HEK293 (cell line): ENCODE data around the gene USP13.

ENCODE experiments used
- CTCF ChIA-PET: fragments of 350-600 bp; formaldehyde crosslinking; extraction: SDS; loops from one replicate; lab custom pipeline; 2021; ENCODE audit warnings: antibody characterized with exemption; lab: Yijun Ruan, JAX
- POLR2A ChIA-PET: fragments of 300-600 bp; formaldehyde crosslinking; extraction: SDS; loops from one replicate; lab custom pipeline; 2020; ENCODE audit warnings: antibody characterized with exemption, inconsistent platforms; lab: Yijun Ruan, JAX
- H3K27ac ChIP-seq: fragments of 200-500 bp; sonication (Bioruptor generic); 2 replicates; pipeline ENCODE4 v1.5.1; 2014; ENCODE audit warnings: low read depth, low read length, control low read depth, inconsistent platforms; ENCODE audit errors: extremely low read depth
- H3K36me3 ChIP-seq, 2 experiments: fragments of 200-500 bp in 1 of 2; sonication (Bioruptor generic) in 1 of 2; 1 replicate in 1 of 2; 2 replicates in 1 of 2; pipeline ENCODE4 v1.5.1; 2014 to 2017; ENCODE audit warnings: inconsistent platforms in 2 of 2, low read length in 2 of 2; ENCODE audit not compliant: control insufficient read depth in 2 of 2, insufficient read depth in 1 of 2
- H3K4me1 ChIP-seq: fragments of 200-500 bp; sonication (Bioruptor generic); 2 replicates; pipeline ENCODE4 v1.5.1; 2014; ENCODE audit warnings: mild to moderate bottlenecking, low read length, inconsistent platforms; ENCODE audit not compliant: control insufficient read depth, insufficient read depth
- H3K4me3 ChIP-seq: 2 replicates; pipeline ENCODE4 v1.5.1; 2011; ENCODE audit warnings: low read depth, mild to moderate bottlenecking, control low read depth, low read length, moderate library complexity
- H3K9me3 ChIP-seq: fragments of 200-500 bp; sonication (Bioruptor generic); 2 replicates; pipeline ENCODE4 v1.5.1; 2014; ENCODE audit warnings: low read depth, low read length, inconsistent platforms; ENCODE audit not compliant: control insufficient read depth, insufficient read depth
- EGR2 ChIP-seq: fragments of 450-650 bp; formaldehyde crosslinking; IDR thresholded peaks from 2 replicates; pipeline ENCODE4 v1.5.1; 2016; ENCODE audit warnings: low read depth, missing biosample characterization, missing genetic modification characterization
- FEZF1 ChIP-seq: fragments of 450-650 bp; formaldehyde crosslinking; IDR thresholded peaks from 2 replicates; pipeline ENCODE4 v1.5.1; 2016; ENCODE audit warnings: missing biosample characterization, missing genetic modification characterization
- GLI2 ChIP-seq: fragments of 450-650 bp; formaldehyde crosslinking; IDR thresholded peaks from 2 replicates; pipeline ENCODE4; 2017; ENCODE audit warnings: missing biosample characterization, missing genetic modification characterization, low read depth, borderline replicate concordance
- KLF16 ChIP-seq: fragments of 450-650 bp; formaldehyde crosslinking; IDR thresholded peaks from 2 replicates; pipeline ENCODE4 v1.5.1; 2017; ENCODE audit warnings: missing biosample characterization, missing genetic modification characterization
- PRDM1 ChIP-seq: fragments of 450-650 bp; formaldehyde crosslinking; IDR thresholded peaks from 2 replicates; pipeline ENCODE4; 2016; ENCODE audit warnings: missing biosample characterization, missing genetic modification characterization
- ZBTB1 ChIP-seq: fragments of 450-650 bp; formaldehyde crosslinking; IDR thresholded peaks from 2 replicates; pipeline ENCODE4 v1.5.1; 2016; ENCODE audit warnings: missing biosample characterization, missing genetic modification characterization
- ZBTB7A ChIP-seq: fragments of 450-650 bp; formaldehyde crosslinking; IDR thresholded peaks from 2 replicates; pipeline ENCODE4 v1.5.1; 2016; ENCODE audit warnings: low read depth, missing biosample characterization, missing genetic modification characterization
- ZNF138 ChIP-seq: fragments of 450-650 bp; formaldehyde crosslinking; IDR thresholded peaks from 2 replicates; pipeline ENCODE4 v1.5.1; 2016; ENCODE audit warnings: missing biosample characterization, missing genetic modification characterization, borderline replicate concordance
- ZNF140 ChIP-seq: fragments of 450-650 bp; formaldehyde crosslinking; IDR thresholded peaks from 2 replicates; pipeline ENCODE4 v1.5.1; 2016; ENCODE audit warnings: missing biosample characterization, missing genetic modification characterization
- ZNF157 ChIP-seq: fragments of 450-650 bp; formaldehyde crosslinking; IDR thresholded peaks from 2 replicates; pipeline ENCODE4 v1.5.1; 2016; ENCODE audit warnings: missing biosample characterization, missing genetic modification characterization
- ZNF175 ChIP-seq: fragments of 450-650 bp; formaldehyde crosslinking; IDR thresholded peaks from 2 replicates; pipeline ENCODE4 v1.5.1; 2016; ENCODE audit warnings: missing biosample characterization, missing genetic modification characterization
- ZNF239 ChIP-seq: fragments of 450-650 bp; formaldehyde crosslinking; IDR thresholded peaks from 2 replicates; pipeline ENCODE4 v1.5.1; 2016; ENCODE audit warnings: missing biosample characterization, missing genetic modification characterization
- ZNF266 ChIP-seq: fragments of 450-650 bp; formaldehyde crosslinking; IDR thresholded peaks from 2 replicates; pipeline ENCODE4 v1.5.1; 2016; ENCODE audit warnings: missing biosample characterization, missing genetic modification characterization, low read depth
- ZNF404 ChIP-seq: fragments of 450-650 bp; formaldehyde crosslinking; IDR thresholded peaks from 2 replicates; pipeline ENCODE4 v1.5.1; 2017; ENCODE audit warnings: missing biosample characterization, missing genetic modification characterization
- ZNF48 ChIP-seq: fragments of 450-650 bp; formaldehyde crosslinking; IDR thresholded peaks from 2 replicates; pipeline ENCODE4 v1.5.1; 2016; ENCODE audit warnings: missing biosample characterization, missing genetic modification characterization
- ZNF548 ChIP-seq: fragments of 450-650 bp; formaldehyde crosslinking; IDR thresholded peaks from 2 replicates; pipeline ENCODE4 v1.5.1; 2016; ENCODE audit warnings: missing biosample characterization, missing genetic modification characterization
- ZNF558 ChIP-seq: fragments of 450-650 bp; formaldehyde crosslinking; IDR thresholded peaks from 2 replicates; pipeline ENCODE4 v1.5.1; 2016; ENCODE audit warnings: missing biosample characterization, missing genetic modification characterization
- ZNF610 ChIP-seq: fragments of 450-650 bp; formaldehyde crosslinking; IDR thresholded peaks from 2 replicates; pipeline ENCODE4 v1.5.1; 2016; ENCODE audit warnings: missing biosample characterization, missing genetic modification characterization, borderline replicate concordance
- ZNF624 ChIP-seq: fragments of 450-650 bp; formaldehyde crosslinking; IDR thresholded peaks from 2 replicates; pipeline ENCODE4 v1.5.1; 2017; ENCODE audit warnings: missing biosample characterization, missing genetic modification characterization
- ZNF626 ChIP-seq: fragments of 450-650 bp; sonication (Bioruptor Pico); formaldehyde crosslinking; IDR thresholded peaks from 2 replicates; pipeline ENCODE4 v1.5.1; 2018; ENCODE audit warnings: missing biosample characterization, missing genetic modification characterization, inconsistent platforms
- ZNF830 ChIP-seq: fragments of 450-650 bp; IDR thresholded peaks from 2 replicates; pipeline ENCODE4 v1.5.0; 2018; ENCODE audit warnings: missing biosample characterization, missing genetic modification characterization, low read depth, mild to moderate bottlenecking, moderate library complexity
- ZSCAN16 ChIP-seq: fragments of 450-650 bp; formaldehyde crosslinking; IDR thresholded peaks from 2 replicates; pipeline ENCODE4 v1.5.1; 2016; ENCODE audit warnings: missing biosample characterization, missing genetic modification characterization
- TF ChIP-seq, protein P1 (sequence below): fragments of 450-650 bp; formaldehyde crosslinking; IDR thresholded peaks from 2 replicates; pipeline ENCODE4 v1.5.1; 2016; ENCODE audit warnings: missing biosample characterization, missing genetic modification characterization
- TF ChIP-seq, protein P2 (sequence below): fragments of 450-650 bp; formaldehyde crosslinking; IDR thresholded peaks from 2 replicates; pipeline ENCODE4; 2016; ENCODE audit warnings: missing biosample characterization, missing genetic modification characterization
- TF ChIP-seq, protein P3 (sequence below): fragments of 450-650 bp; formaldehyde crosslinking; IDR thresholded peaks from 2 replicates; pipeline ENCODE4 v1.5.1; 2016; ENCODE audit warnings: missing biosample characterization, missing genetic modification characterization
- TF ChIP-seq, protein P4 (sequence below): fragments of 450-650 bp; formaldehyde crosslinking; IDR thresholded peaks from 2 replicates; pipeline ENCODE4 v1.5.1; 2016; ENCODE audit warnings: missing biosample characterization, missing genetic modification characterization
- TF ChIP-seq, protein P5 (sequence below): fragments of 450-650 bp; formaldehyde crosslinking; conservative IDR thresholded peaks from 2 replicates; pipeline ENCODE4 v1.5.1; 2016; ENCODE audit warnings: low read depth, missing biosample characterization, missing genetic modification characterization

Gene USP13

DNA sequence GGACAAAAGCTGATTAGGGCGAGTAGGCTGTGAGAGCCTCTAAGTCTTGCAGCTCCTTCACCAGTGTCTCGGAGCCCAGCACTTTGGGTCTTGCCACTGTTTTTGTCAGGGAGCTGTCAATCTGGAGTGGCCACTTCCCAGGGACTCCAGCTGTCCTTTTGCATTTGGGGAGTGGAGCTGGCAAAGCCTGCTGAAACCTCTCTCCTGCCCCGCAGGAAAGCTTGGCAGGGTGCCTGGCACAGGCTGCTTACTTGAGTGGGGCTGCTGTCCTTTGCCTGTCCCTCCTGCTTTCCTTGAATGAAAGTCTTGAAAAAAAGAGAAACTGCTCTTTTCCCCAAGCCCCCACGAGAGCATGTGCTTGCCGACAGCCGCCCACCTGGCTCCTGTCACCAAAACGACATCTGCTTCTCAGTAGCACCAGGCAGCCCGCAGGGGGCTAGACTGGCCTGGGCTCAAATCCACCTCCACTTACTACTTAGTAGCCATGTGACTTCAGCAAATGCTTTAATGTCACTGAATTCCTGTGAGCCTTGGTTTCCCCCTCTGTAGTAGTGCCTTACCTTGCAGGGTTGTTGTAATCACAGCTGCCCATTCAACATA lies 13.7 kb downstream of the USP13 start (continued):
- TF ChIP-seq, protein P1, sequence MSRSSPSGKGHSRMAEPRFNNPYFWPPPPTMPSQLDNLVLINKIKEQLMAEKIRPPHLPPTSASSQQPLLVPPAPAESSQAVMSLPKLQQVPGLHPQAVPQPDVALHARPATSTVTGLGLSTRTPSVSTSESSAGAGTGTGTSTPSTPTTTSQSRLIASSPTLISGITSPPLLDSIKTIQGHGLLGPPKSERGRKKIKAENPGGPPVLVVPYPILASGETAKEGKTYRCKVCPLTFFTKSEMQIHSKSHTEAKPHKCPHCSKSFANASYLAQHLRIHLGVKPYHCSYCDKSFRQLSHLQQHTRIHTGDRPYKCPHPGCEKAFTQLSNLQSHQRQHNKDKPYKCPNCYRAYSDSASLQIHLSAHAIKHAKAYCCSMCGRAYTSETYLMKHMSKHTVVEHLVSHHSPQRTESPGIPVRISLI (tag by site-specific recombination), result no peak
- TF ChIP-seq, protein P2, sequence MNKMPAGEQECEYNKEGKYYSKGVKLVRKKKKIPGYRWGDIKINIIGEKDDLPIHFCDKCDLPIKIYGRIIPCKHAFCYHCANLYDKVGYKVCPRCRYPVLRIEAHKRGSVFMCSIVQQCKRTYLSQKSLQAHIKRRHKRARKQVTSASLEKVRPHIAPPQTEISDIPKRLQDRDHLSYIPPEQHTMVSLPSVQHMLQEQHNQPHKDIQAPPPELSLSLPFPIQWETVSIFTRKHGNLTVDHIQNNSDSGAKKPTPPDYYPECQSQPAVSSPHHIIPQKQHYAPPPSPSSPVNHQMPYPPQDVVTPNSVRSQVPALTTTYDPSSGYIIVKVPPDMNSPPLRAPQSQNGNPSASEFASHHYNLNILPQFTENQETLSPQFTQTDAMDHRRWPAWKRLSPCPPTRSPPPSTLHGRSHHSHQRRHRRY (tag by site-specific recombination), result no peak
- TF ChIP-seq EGR2 (tag by site-specific recombination), result 0 out of 2 replicates have a peak, but pooled peaks have one; percentile 5
- TF ChIP-seq ZNF404 (tag by site-specific recombination), result no peak
- TF ChIP-seq, protein P3, sequence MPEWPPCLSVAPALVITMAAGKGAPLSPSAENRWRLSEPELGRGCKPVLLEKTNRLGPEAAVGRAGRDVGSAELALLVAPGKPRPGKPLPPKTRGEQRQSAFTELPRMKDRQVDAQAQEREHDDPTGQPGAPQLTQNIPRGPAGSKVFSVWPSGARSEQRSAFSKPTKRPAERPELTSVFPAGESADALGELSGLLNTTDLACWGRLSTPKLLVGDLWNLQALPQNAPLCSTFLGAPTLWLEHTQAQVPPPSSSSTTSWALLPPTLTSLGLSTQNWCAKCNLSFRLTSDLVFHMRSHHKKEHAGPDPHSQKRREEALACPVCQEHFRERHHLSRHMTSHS (tag by site-specific recombination), result no peak
- no peak for TF ChIP-seq ZBTB1
- no peak for TF ChIP-seq ZNF626
- TF ChIP-seq PRDM1 (tag by site-specific recombination), result peak; percentile 48; the same call in 1 of the 2 replicates
- TF ChIP-seq ZNF624, result no peak
- TF ChIP-seq ZNF830 (tag by site-specific recombination), result no peak
- TF ChIP-seq, protein P4, sequence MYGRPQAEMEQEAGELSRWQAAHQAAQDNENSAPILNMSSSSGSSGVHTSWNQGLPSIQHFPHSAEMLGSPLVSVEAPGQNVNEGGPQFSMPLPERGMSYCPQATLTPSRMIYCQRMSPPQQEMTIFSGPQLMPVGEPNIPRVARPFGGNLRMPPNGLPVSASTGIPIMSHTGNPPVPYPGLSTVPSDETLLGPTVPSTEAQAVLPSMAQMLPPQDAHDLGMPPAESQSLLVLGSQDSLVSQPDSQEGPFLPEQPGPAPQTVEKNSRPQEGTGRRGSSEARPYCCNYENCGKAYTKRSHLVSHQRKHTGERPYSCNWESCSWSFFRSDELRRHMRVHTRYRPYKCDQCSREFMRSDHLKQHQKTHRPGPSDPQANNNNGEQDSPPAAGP (tag by site-specific recombination), result no peak
- no peak for TF ChIP-seq ZSCAN16
- no peak for TF ChIP-seq GLI2 (tag by site-specific recombination)
- TF ChIP-seq, protein P5, sequence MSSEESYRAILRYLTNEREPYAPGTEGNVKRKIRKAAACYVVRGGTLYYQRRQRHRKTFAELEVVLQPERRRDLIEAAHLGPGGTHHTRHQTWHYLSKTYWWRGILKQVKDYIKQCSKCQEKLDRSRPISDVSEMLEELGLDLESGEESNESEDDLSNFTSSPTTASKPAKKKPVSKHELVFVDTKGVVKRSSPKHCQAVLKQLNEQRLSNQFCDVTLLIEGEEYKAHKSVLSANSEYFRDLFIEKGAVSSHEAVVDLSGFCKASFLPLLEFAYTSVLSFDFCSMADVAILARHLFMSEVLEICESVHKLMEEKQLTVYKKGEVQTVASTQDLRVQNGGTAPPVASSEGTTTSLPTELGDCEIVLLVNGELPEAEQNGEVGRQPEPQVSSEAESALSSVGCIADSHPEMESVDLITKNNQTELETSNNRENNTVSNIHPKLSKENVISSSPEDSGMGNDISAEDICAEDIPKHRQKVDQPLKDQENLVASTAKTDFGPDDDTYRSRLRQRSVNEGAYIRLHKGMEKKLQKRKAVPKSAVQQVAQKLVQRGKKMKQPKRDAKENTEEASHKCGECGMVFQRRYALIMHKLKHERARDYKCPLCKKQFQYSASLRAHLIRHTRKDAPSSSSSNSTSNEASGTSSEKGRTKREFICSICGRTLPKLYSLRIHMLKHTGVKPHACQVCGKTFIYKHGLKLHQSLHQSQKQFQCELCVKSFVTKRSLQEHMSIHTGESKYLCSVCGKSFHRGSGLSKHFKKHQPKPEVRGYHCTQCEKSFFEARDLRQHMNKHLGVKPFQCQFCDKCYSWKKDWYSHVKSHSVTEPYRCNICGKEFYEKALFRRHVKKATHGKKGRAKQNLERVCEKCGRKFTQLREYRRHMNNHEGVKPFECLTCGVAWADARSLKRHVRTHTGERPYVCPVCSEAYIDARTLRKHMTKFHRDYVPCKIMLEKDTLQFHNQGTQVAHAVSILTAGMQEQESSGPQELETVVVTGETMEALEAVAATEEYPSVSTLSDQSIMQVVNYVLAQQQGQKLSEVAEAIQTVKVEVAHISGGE (tag by site-specific recombination), result no peak
- no peak for TF ChIP-seq ZNF138
- TF ChIP-seq ZNF157 (tag by site-specific recombination), result no peak
- TF ChIP-seq ZNF548 (tag by site-specific recombination), result no peak

DNA sequence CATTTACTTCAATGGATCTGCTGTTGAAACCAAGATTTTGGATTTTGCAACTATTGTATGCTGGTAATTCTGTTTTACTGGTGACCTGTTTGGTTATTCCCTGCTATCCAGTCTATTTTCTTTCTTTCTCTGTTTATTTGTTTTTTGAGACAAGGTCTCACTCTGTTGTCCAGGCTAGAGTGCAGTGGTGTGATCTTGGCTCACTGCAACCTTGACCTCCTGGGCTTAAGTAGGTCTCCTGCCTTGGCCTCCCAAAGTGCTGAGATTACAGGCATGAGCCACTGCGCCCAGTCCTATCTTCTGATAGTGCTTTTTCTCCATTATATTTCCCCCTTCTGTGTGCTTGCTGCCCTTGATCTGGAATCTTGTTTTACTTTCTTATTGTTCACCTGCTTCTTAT lies 15.6 kb downstream of the USP13 start:
- no peaks in the 10 kb centered on the region; the same call in 1 of the 2 replicates for H3K4me1 ChIP-seq
- no peak overlapping the region for H3K27ac ChIP-seq
- no peak overlapping the region for H3K4me3 ChIP-seq
- TF ChIP-seq ZNF140 (no peak), ZNF266 (no peak), FEZF1 (no peak), KLF16 (no peak), ZBTB7A (tag by site-specific recombination) (no peak), ZNF558 (no peak), ZNF239 (tag by site-specific recombination) (no peak), ZNF48 (no peak), ZNF175 (no peak), ZNF610 (no peak)
- TF ChIP-seq, protein P1 (tag by site-specific recombination), result no peak
- ChIA-PET CTCF (no interaction called here), POLR2A (no interaction called here)
- no peaks in the 10 kb centered on the region for H3K36me3 ChIP-seq
- H3K9me3 ChIP-seq, result no peaks in the 10 kb centered on the region
